Measurements from ENCODE around the gene ODAD4.

The ODAD4 gene

DNA sequence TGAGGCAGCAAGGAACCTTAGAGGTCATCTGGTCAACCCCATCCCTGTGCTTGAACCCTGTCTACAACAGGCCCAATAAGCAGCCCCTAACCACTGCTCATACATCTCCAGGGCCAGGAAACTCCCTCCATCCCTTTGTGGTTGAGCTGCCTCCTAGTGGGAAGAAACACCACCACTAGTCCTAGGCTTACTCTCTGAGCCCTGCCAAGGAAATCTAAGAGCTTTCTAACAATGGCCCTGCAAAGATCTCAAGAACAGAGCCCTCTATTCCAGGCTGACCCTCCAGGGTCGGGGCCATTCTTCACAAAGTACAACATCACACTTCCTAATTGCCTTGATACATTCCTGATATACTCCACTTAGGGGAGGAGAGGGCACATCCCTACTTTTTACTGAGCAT lies 17.5 kb upstream of the ODAD4 start:
- TF ChIP-seq, protein P1, sequence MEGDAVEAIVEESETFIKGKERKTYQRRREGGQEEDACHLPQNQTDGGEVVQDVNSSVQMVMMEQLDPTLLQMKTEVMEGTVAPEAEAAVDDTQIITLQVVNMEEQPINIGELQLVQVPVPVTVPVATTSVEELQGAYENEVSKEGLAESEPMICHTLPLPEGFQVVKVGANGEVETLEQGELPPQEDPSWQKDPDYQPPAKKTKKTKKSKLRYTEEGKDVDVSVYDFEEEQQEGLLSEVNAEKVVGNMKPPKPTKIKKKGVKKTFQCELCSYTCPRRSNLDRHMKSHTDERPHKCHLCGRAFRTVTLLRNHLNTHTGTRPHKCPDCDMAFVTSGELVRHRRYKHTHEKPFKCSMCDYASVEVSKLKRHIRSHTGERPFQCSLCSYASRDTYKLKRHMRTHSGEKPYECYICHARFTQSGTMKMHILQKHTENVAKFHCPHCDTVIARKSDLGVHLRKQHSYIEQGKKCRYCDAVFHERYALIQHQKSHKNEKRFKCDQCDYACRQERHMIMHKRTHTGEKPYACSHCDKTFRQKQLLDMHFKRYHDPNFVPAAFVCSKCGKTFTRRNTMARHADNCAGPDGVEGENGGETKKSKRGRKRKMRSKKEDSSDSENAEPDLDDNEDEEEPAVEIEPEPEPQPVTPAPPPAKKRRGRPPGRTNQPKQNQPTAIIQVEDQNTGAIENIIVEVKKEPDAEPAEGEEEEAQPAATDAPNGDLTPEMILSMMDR (IDR thresholded peaks at IDR 0.05; ENCODE audit: low read depth, low read length, missing control alignments) = no peak
- no peak for DNase-seq (ENCODE audit: extremely low read depth, low read depth)
- H3K4me3 ChIP-seq (replicated peaks; ENCODE audit: low read depth, low read length) = no peak overlapping the region

DNA sequence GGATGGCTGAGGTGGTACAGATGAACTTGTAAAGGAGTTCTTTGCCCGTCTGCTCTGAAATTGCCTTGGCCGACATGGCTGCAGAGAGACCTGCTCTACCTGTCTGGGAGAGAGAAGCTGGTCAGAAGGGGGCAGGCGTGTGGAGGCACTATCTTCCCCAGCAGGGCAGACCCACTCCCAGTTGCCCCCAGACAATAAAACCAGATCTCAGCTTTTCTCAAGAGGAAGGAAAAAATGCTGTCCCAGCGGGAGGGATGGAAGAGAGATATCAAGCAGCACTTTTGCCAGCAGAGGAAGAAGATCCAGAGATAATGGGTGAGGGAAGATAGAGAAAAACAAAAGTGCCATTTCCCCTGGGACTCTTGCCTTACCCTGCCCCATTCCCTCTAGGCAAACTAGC lies 16.6 kb upstream of the ODAD4 start:
- DNase-seq (ENCODE audit: extremely low read depth, low read depth) = no peak
- no peak overlapping the region for H3K4me3 ChIP-seq (replicated peaks; ENCODE audit: low read depth, low read length)
- TF ChIP-seq, protein P1 (IDR thresholded peaks at IDR 0.05; ENCODE audit: low read depth, low read length, missing control alignments) = no peak

DNA sequence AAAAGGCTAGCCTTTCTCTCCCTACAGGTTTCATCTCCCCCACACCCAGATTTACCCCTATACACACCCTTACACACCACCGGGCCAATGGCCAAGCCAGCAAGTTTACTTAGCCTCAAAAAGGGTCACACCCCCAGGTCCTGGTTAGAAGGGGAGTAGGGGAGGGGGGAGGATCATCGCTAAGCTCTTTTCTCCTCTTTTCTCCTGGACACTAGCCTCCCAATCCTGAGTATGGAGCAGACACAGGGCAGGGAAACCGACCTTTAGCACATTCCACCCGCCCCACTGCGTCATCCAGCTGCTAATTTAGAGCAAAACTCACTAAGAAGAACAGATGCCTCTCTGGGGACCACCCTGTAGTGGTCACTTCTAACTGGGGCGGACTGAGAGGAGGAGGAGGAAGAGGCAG lies 16.1 kb upstream of the ODAD4 start:
- no peak overlapping the region for H3K4me3 ChIP-seq (replicated peaks; ENCODE audit: low read depth, low read length)
- no peak for DNase-seq (ENCODE audit: extremely low read depth, low read depth)
- TF ChIP-seq, protein P1 (IDR thresholded peaks at IDR 0.05; ENCODE audit: low read depth, low read length, missing control alignments) = no peak

DNA sequence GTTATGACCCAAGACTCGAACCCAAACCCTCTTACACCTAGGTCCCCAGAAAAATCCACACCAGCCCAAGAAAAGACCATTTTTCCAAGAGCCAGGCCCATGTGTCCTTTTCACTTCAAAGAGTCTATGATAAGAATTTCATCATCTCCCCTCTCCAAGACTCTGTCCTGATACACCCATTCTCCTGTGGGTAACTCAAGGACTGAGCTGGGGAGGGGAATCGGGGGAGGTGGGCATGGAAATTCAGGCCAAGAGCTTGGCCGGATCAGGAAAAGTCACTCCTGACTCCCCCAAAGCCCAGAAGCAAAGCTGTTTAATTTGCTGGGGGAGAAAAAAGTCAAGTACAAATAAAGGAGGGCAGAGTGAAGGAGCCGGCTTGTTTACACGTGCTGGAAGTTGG lies 15.4 kb upstream of the ODAD4 start:
- no peak for DNase-seq (ENCODE audit: extremely low read depth, low read depth)

DNA sequence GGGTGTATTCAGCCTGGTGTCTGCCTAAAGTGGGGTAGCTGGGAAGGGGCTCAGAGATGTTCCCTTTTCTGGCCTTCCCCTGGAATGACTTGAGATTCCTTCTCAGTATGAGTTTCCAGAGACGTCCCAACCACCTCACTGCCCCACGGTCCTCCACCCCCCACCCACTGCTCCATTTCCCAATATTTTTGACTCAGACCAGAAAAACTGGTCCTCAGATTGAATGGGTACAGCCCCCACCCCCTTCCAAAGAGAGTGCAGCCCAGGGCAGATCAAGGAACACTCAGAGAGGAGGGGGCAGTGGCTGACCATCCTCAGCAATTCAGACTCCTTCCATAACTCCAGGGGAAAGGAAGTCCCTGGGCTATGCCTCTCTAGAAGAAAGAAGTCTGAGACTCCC lies 14.9 kb upstream of the ODAD4 start:
- TF ChIP-seq, protein P1 (IDR thresholded peaks at IDR 0.05; ENCODE audit: low read depth, low read length, missing control alignments) = no peak
- H3K4me3 ChIP-seq (replicated peaks; ENCODE audit: low read depth, low read length) = no peak overlapping the region; the same call in 1 of the 2 replicates
- no peak for DNase-seq (ENCODE audit: extremely low read depth, low read depth)

More for the DNA sequence above, 15.4 kb upstream of the ODAD4 start:
- TF ChIP-seq, protein P1 (IDR thresholded peaks at IDR 0.05; ENCODE audit: low read depth, low read length, missing control alignments) = no peak
- H3K4me3 ChIP-seq (replicated peaks; ENCODE audit: low read depth, low read length) = no peak overlapping the region

DNA sequence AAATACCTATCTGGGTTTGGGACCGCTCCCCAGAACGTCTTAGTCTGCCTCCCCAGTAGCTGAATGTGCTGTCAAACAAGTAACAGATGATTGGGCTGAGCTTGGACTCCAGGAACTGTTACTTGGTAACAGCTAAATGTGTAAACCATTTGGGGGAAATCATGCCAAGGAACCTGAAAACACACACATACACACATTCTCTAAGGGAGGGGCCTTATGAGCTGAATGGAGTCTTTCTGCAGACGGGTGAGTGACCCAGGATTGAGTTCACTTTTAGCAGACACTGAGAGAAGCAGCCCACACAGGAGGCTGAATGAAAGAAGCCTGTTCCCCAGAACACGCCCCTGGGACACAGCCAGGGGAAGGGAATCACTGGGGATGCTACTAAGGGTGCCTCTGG lies 13.2 kb upstream of the ODAD4 start:
- TF ChIP-seq, protein P1 (IDR thresholded peaks at IDR 0.05; ENCODE audit: low read depth, low read length, missing control alignments) = no peak
- DNase-seq (ENCODE audit: extremely low read depth, low read depth) = peak; percentile 36
- H3K4me3 ChIP-seq (replicated peaks; ENCODE audit: low read depth, low read length) = peak overlapping the region; percentile 74

DNA sequence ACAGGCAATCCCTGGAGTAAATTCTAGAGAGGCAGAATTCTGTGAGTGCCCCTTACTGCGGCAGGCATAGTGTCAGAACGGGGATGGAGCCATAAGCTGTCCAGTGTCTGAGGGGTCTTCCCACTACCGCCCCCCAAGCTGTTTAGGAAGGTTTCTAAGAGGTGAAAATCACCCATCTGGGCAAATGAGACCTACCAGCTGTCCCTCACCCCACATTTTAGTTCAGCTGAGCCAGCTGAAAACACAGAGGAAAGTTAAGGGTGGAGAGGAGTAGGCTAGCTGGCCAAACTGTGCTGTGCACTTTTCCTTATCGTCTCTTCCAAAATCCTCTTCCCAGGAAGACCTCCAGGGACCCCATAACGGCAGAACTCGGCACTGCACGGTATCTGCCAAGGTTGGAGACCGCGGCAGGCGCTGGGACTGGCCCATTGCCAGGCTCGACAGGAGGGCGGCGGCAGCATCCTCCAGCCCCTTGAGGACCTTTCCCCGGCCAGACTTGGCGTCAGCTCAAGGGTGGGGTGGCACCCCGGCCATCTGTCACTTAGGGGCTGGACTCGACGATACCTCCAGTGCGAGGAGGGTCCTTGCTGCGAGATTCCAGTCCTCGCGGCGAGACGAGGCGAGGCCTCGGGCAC lies 12.6 kb upstream of the ODAD4 start:
- peak overlapping the region; percentile 74 for H3K4me3 ChIP-seq (replicated peaks; ENCODE audit: low read depth, low read length)
- no peak for DNase-seq (ENCODE audit: extremely low read depth, low read depth)
- TF ChIP-seq, protein P1 (IDR thresholded peaks at IDR 0.05; ENCODE audit: low read depth, low read length, missing control alignments) = no peak

Measured in HFF-Myc (cell line).